Stomach (tissue), 4 donors: ENCODE results near the gene SESN2.

Experiments used
- POLR2A ChIP-seq, 4 donors: fragments of 450-650 bp; IDR thresholded peaks; one replicate each; pipeline ENCODE4 v1.6.1; 2016; ENCODE audit warnings: antibody characterized with exemption in 4 of 4, control low read depth in 2 of 4, mild to moderate bottlenecking in 1 of 4, moderate library complexity in 1 of 4
- TF ChIP-seq, protein P1 (sequence below), 7 experiments: fragments of 450-650 bp in 4 of 7; fragments of 200-600 bp in 3 of 7; sonication (generic) in 3 of 7; IDR thresholded peaks; one replicate each; pipeline ENCODE4 v1.5.1; 2016 to 2019; ENCODE audit warnings: antibody characterized with exemption in 7 of 7, control low read depth in 2 of 7, mild to moderate bottlenecking in 1 of 7

DNA sequence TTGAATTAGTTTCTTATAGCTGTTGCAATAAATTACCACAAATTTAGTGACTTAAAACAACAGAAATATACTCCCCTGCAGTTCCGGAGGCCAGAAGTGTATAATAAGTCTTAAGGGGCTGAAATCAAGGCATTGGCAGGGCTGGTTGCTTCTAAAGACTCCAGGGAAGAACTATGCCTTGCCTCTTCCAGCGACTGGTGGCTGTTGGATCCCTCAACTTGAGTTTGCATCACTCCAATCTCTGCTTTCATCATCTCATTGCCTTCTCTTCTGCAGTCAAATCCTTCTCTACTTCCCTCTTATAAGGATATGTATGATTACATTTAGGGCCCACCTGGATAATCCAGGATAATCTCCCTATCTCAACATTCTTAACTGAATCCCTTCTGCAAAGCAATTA lies 50.4 kb downstream of the SESN2 start:
- TF ChIP-seq, protein P1, sequence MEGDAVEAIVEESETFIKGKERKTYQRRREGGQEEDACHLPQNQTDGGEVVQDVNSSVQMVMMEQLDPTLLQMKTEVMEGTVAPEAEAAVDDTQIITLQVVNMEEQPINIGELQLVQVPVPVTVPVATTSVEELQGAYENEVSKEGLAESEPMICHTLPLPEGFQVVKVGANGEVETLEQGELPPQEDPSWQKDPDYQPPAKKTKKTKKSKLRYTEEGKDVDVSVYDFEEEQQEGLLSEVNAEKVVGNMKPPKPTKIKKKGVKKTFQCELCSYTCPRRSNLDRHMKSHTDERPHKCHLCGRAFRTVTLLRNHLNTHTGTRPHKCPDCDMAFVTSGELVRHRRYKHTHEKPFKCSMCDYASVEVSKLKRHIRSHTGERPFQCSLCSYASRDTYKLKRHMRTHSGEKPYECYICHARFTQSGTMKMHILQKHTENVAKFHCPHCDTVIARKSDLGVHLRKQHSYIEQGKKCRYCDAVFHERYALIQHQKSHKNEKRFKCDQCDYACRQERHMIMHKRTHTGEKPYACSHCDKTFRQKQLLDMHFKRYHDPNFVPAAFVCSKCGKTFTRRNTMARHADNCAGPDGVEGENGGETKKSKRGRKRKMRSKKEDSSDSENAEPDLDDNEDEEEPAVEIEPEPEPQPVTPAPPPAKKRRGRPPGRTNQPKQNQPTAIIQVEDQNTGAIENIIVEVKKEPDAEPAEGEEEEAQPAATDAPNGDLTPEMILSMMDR (IDR thresholded peaks at IDR 0.05) = no peak
- TF ChIP-seq POLR2A (IDR thresholded peaks at IDR 0.05) = no peak
